SKM-1 treated with dmso at 0.1 percent for 144 hours (cell line): Measurements from ENCODE around the gene SEC16A.
A peak's percentile ranks its signal among the peaks of the same experiment; 100 is the strongest.
"Not testable (repeated sequence)": the region's sequence is repeated elsewhere in the genome, so short reads cannot be mapped to it uniquely, and the experiment has no call there.

Experiments
- DNase-seq: peaks from one replicate; lab custom pipeline; 2025; ENCODE audit not compliant: unreplicated experiment; lab: John Stamatoyannopoulos, UW

Gene SEC16A

GRCh38 chr9:136424750-136425362 lies 58.0 kb downstream of the SEC16A start:
- DNase-seq, result no peak

GRCh38 chr9:136423432-136424146 lies 59.3 kb downstream of the SEC16A start:
- no peak for DNase-seq

GRCh38 chr9:136422876-136423275 lies 60.0 kb downstream of the SEC16A start:
- no peak for DNase-seq

- no peak for DNase-seq
Measured at GRCh38 chr9:136421791-136422190, 61.0 kb downstream of the SEC16A start.

GRCh38 chr9:136419092-136419420 lies 63.8 kb downstream of the SEC16A start:
- DNase-seq, result no peak

GRCh38 chr9:136418182-136419091 lies 64.4 kb downstream of the SEC16A start:
- no peak for DNase-seq

GRCh38 chr9:136416914-136417313 lies 65.9 kb downstream of the SEC16A start:
- no peak for DNase-seq

GRCh38 chr9:136416427-136416826 lies 66.4 kb downstream of the SEC16A start:
- no peak for DNase-seq

- no peak for DNase-seq
Measured at GRCh38 chr9:136412962-136413361, 69.9 kb downstream of the SEC16A start.

GRCh38 chr9:136411378-136411777 lies 71.5 kb downstream of the SEC16A start:
- DNase-seq, result no peak

- DNase-seq, result peak; percentile 82
Measured at GRCh38 chr9:136410500-136411287, 72.1 kb downstream of the SEC16A start, which contains the start of the genes ENTR1 and PMPCA. Gene ENTR1 (minus strand): TSS chr9:136410614. CDS start chr9:136410397, 217 bp downstream. Gene PMPCA (plus strand): TSS chr9:136410658. CDS start chr9:136410669, 11 bp downstream.

- peak; percentile 6 for DNase-seq
Measured at GRCh38 chr9:136409557-136410455, 73.0 kb downstream of the SEC16A start.

GRCh38 chr9:136407911-136408310 lies 74.9 kb downstream of the SEC16A start:
- no peak for DNase-seq

- DNase-seq, result not testable (repeated sequence)
Measured at GRCh38 chr9:136407061-136407460, 75.8 kb downstream of the SEC16A start.

- not testable (repeated sequence) for DNase-seq
Measured at GRCh38 chr9:136405904-136406303, 76.9 kb downstream of the SEC16A start.

GRCh38 chr9:136405481-136405880 lies 77.4 kb downstream of the SEC16A start:
- no peak for DNase-seq

GRCh38 chr9:136404801-136405136 lies 78.1 kb downstream of the SEC16A start:
- DNase-seq, result no peak

- DNase-seq, result no peak
Measured at GRCh38 chr9:136403915-136404800, 78.7 kb downstream of the SEC16A start.

GRCh38 chr9:136403538-136403914 lies 79.3 kb downstream of the SEC16A start:
- DNase-seq, result no peak
